Bronchial epithelial cell (primary cell): Measurements from ENCODE around the gene ZFPL1. TPM values are rescaled to one million over a fixed set of nuclear protein-coding genes. Genes with fewer than 3 reads are reported as not detected.

Experiments used
- DNase-seq: peaks from one replicate; pipeline ENCODE4 v3.0.0-alpha.2; 2010; ENCODE audit warnings: low read depth
- FAIRE-seq: peaks from 2 replicates; lab custom pipeline; 2011; peaks lifted over from hg19 to GRCh38; lab: Jason Lieb, UNC
- H3K27me3 ChIP-seq: 2 replicates; pipeline ENCODE4 v1.5.1; 2011; ENCODE audit warnings: low read length; ENCODE audit not compliant: control insufficient read depth, insufficient read depth
- H3K36me3 ChIP-seq: 2 replicates; pipeline ENCODE4 v1.5.1; 2011; ENCODE audit warnings: low read length; ENCODE audit not compliant: control insufficient read depth, insufficient read depth
- H3K4me3 ChIP-seq: 2 replicates; pipeline ENCODE4 v1.5.1; 2011; ENCODE audit warnings: mild to moderate bottlenecking, low read depth, low read length, control low read depth
- total RNA-seq: library from RNA; depleted of rRNA; stranded (reverse); fragments of >200 nt; gene quantifications from 2 replicates; pipeline ENCODE4 v1.2.1, GENCODE V29; 2014
- TF ChIP-seq, protein P1 (sequence below): IDR thresholded peaks from 2 replicates; pipeline ENCODE4 v1.5.1; 2011; ENCODE audit warnings: mild to moderate bottlenecking, moderate library complexity, low read length, control low read depth, inconsistent platforms; ENCODE audit not compliant: insufficient read depth, severe bottlenecking

Gene ZFPL1
- total RNA-seq, 1 donor from 2014 or later, result 34.2 TPM

DNA sequence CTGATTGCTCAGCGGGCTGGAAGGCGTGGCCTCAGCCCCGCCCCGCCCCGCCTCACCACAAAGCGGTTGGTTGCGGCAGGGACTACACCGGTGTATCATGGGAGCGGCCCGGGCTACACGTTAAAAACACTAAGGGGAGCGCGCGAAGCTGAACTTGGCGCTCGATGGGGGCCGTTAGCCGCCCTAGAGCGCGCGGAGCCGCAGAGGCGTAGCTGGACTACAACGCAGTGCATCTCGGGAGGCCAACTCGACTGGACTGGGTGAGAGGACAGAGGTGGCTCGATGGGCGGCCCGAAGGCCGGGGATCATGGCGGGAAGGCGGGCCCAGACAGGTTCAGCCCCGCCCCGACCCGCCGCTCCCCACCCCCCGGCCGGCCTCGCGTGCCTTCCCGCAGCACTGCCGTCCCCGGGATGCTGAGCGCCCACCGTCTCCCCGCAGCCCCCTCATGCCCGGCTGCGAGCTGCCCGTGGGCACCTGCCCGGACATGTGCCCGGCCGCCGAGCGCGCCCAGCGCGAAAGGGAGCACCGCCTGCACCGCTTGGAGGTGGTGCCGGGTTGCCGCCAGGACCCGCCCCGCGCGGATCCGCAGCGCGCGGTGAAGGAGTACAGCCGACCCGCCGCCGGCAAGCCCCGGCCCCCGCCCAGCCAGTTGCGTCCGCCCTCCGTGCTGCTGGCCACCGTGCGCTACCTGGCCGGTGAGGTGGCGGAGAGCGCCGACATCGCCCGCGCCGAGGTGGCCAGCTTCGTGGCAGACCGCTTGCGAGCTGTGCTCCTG lies 43.0 kb upstream of the ZFPL1 start, which contains the start of gene SAC3D1:
Gene SAC3D1 (plus strand): TSS at position 364 of the 776 bp plus-strand sequence. CDS start 83 bp downstream, at position 447.
- peak within 1 kb of the TSS; percentile 71 for H3K4me3 ChIP-seq
- H3K27me3 ChIP-seq, result no peaks in the 10 kb centered on the region
- peaks cover 9% of the 10 kb centered on the region for H3K36me3 ChIP-seq
- FAIRE-seq (no peak), DNase-seq (peak; percentile 85)
- TF ChIP-seq, protein P1, sequence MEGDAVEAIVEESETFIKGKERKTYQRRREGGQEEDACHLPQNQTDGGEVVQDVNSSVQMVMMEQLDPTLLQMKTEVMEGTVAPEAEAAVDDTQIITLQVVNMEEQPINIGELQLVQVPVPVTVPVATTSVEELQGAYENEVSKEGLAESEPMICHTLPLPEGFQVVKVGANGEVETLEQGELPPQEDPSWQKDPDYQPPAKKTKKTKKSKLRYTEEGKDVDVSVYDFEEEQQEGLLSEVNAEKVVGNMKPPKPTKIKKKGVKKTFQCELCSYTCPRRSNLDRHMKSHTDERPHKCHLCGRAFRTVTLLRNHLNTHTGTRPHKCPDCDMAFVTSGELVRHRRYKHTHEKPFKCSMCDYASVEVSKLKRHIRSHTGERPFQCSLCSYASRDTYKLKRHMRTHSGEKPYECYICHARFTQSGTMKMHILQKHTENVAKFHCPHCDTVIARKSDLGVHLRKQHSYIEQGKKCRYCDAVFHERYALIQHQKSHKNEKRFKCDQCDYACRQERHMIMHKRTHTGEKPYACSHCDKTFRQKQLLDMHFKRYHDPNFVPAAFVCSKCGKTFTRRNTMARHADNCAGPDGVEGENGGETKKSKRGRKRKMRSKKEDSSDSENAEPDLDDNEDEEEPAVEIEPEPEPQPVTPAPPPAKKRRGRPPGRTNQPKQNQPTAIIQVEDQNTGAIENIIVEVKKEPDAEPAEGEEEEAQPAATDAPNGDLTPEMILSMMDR, result no peak

GRCh38 chr11:65042891-65043290 lies 41.1 kb upstream of the ZFPL1 start:
- DNase-seq (no peak), FAIRE-seq (no peak)
- peaks cover 4% of the 10 kb centered on the region for H3K36me3 ChIP-seq
- TF ChIP-seq, protein P1, result no peak
- no peak overlapping the region for H3K4me3 ChIP-seq
- H3K27me3 ChIP-seq, result no peaks in the 10 kb centered on the region

- TF ChIP-seq, protein P1, result no peak
Observed at GRCh38 chr11:65043881-65044501, 40.0 kb upstream of the ZFPL1 start.

GRCh38 chr11:65045061-65045460 lies 39.0 kb upstream of the ZFPL1 start:
- Histone ChIP-seq H3K27me3 (no peaks in the 10 kb centered on the region), H3K4me3 (no peak overlapping the region), H3K36me3 (no peaks in the 10 kb centered on the region)
- FAIRE-seq (peak; percentile 18), DNase-seq (no peak)
- TF ChIP-seq, protein P1, result no peak

More at GRCh38 chr11:65043881-65044501, 40.0 kb upstream of the ZFPL1 start:
- Histone ChIP-seq H3K4me3 (no peak overlapping the region), H3K36me3 (peaks cover 2% of the 10 kb centered on the region), H3K27me3 (no peaks in the 10 kb centered on the region)
- no peak for FAIRE-seq
- DNase-seq, result peak; percentile 18

DNA sequence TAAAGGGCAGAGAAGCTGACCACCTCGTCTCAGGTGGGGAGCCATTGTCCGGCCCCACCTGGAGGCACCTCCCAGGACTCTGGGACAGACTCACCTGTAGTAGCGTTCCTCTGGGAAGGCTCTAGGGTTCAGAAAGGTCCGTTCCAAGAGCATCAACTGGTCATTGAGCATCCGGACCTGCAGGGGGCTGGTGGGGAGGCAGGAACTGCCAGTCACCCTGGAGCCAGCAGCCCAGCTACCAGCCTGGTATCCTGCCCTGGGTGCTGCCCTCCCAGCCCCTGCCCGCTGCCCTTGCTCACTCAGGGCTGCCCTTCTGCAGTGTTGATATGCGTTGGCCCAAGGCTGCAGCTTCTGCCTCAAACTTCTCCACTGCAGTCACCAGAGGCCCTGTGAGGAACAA lies 38.3 kb upstream of the ZFPL1 start:
- FAIRE-seq (no peak), DNase-seq (no peak)
- TF ChIP-seq, protein P1, result no peak
- Histone ChIP-seq H3K27me3 (no peaks in the 10 kb centered on the region), H3K4me3 (no peak overlapping the region), H3K36me3 (no peaks in the 10 kb centered on the region)
